ENCODE results near the gene CROT.

Gene CROT

GRCh38 chr7:87414794-87415188 lies 69.3 kb downstream of the CROT start:
- DNase-seq (ENCODE audit: low spot score): no peak

- DNase-seq (ENCODE audit: low spot score): peak; percentile 65
Measured at GRCh38 chr7:87416682-87417587, 71.5 kb downstream of the CROT start.

- DNase-seq (ENCODE audit: low spot score): no peak
Measured at GRCh38 chr7:87420173-87420572, 74.7 kb downstream of the CROT start.

GRCh38 chr7:87424075-87424474 lies 78.6 kb downstream of the CROT start:
- no peak for DNase-seq (ENCODE audit: low spot score)

GRCh38 chr7:87426160-87426559 lies 80.7 kb downstream of the CROT start:
- DNase-seq (ENCODE audit: low spot score): no peak

- no peak for DNase-seq (ENCODE audit: low spot score)
Measured at GRCh38 chr7:87427288-87427687, 81.8 kb downstream of the CROT start.

- DNase-seq (ENCODE audit: low spot score): no peak
Measured at GRCh38 chr7:87432536-87432935, 87.1 kb downstream of the CROT start.

GRCh38 chr7:87435546-87435945 lies 90.1 kb downstream of the CROT start:
- DNase-seq (ENCODE audit: low spot score): no peak

- no peak for DNase-seq (ENCODE audit: low spot score)
Measured at GRCh38 chr7:87445897-87446296, 100.4 kb downstream of the CROT start.

GRCh38 chr7:87447116-87447635 lies 101.7 kb downstream of the CROT start:
- DNase-seq (ENCODE audit: low spot score): no peak

GRCh38 chr7:87448388-87448787 lies 102.9 kb downstream of the CROT start:
- no peak for DNase-seq (ENCODE audit: low spot score)
